ENCODE results near the gene ALG8. TPM values are rescaled to one million over a fixed set of nuclear protein-coding genes. Genes with fewer than 3 reads are reported as not detected.

The ALG8 gene
- total RNA-seq, 4 donors from 2014 or later, result 12.7 to 83.3 (median 21.4) TPM

DNA sequence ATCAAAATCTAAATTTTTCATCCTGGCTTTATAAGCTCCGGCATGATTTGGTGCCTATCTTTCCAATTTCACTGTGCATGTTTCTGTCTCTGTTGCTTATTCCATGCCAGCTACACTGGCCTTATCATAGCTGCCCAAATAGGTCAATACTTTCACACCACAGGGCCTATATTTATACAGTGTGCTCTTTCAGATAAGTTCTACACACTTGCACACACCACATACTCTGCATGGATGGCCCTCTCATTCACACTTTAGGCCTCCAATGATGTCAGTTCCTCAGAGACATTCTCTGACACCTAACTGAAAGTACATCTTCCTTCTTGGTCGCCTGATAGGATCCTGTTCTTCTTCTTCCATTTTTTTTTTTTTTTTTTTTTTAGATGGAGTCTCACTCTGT, 7.0 kb downstream of the ALG8 start:
- Histone ChIP-seq H3K27me3 (no peaks in the 10 kb centered on the region), H3K27ac (no peak overlapping the region), H3K4me3 (no peak overlapping the region), H3K36me3 (peaks cover 0 to 3% (median 0%) of the 10 kb centered on the region in 3 donors), H3K4me1 (no peaks in the 10 kb centered on the region), H3K9me3 (no peaks in the 10 kb centered on the region)
- TF ChIP-seq POLR2A (IDR thresholded peaks at IDR 0.05) (no peak), CTCF (IDR thresholded peaks at IDR 0.05) (no peak)
- no peak for DNase-seq

DNA sequence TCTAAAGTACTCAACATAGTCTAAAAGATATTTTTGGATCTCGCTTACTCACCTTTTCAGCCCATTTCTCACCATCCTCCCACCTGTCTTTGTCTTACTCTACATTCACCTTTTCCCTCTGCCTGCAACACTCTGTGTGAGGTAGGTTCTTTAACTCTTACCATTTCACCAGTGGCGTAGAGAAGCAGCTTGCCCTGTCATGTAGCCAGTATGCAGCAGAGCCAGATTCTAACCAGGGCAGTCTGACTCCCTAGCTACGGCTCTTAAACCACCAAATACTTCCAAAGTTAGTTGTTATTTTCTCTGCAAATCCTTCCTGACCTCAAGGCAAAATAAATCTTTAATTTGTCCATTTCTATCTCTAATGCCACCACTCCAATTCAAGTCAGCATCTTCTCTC, 7.5 kb downstream of the ALG8 start:
- Histone ChIP-seq H3K4me3 (no peak overlapping the region), H3K36me3 (peaks cover 0 to 3% (median 0%) of the 10 kb centered on the region in 3 donors), H3K27ac (no peak overlapping the region), H3K9me3 (no peaks in the 10 kb centered on the region), H3K4me1 (no peaks in the 10 kb centered on the region), H3K27me3 (no peaks in the 10 kb centered on the region)
- DNase-seq, result no peak
- TF ChIP-seq CTCF (IDR thresholded peaks at IDR 0.05), result no peak
- TF ChIP-seq POLR2A (IDR thresholded peaks at IDR 0.05), result no peak

DNA sequence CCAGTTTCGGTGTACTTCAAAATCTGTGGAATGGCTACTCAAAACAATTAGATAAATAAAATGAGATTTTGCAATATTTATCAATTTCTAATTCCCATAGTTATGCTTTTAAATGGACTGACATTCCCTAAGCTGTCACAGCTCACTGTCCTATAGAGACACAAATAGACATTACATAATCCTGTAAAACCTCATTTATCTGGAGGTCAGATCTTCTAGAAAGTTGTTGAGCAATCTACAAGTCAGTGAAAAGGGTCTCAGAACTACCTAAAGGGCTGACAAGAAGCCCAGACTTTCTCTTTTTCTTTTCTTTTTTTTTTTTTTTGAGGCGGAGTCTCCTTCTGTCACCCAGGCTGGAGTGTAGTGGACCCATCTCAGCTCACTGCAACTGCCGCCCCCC, 12.0 kb downstream of the ALG8 start:
- no peaks in the 10 kb centered on the region for H3K4me1 ChIP-seq
- H3K9me3 ChIP-seq, result no peaks in the 10 kb centered on the region
- no peak overlapping the region for H3K27ac ChIP-seq
- no peak overlapping the region for H3K4me3 ChIP-seq
- TF ChIP-seq POLR2A (IDR thresholded peaks at IDR 0.05), result no peak
- no peak for TF ChIP-seq CTCF (IDR thresholded peaks at IDR 0.05)
- H3K27me3 ChIP-seq, result no peaks in the 10 kb centered on the region
- DNase-seq, result no peak
- peaks cover 0 to 11% (median 0%) of the 10 kb centered on the region in 3 donors for H3K36me3 ChIP-seq

DNA sequence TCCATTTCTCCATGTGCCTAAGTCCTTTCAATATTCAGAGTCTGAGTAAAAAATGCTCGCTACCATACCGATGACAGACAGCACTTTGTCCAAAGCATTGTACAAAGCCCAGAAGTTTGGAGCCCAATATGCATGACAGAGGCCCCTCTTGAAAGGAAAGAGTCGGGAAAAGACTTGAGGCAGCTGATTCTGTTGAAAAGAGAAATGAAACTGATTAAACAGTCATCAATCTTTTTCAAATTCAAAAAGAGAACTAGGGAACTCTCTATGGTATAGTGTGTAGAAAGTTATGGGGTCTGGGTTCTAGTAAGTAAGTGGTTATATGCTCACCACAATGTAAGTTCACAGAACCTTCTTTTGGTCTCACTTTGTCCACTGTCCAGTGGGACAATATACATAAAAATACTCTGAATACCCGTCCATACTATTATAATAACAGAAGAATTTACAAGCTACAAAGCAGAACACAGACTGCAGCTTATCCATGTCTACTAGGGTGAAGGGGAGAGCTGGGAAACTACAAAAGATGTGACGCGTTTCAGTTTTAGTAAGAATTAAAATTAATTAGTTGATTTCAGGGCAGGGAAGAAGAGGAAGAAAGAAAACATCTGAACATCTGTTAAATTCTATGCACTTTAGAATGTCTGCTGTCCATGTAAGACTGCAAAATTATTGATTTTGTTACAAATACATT, 26.7 kb downstream of the ALG8 start:
- Histone ChIP-seq H3K4me1 (no peaks in the 10 kb centered on the region), H3K27ac (no peak overlapping the region), H3K27me3 (no peaks in the 10 kb centered on the region), H3K36me3 (peaks cover 0 to 22% (median 0%) of the 10 kb centered on the region in 3 donors), H3K4me3 (no peak overlapping the region), H3K9me3 (no peaks in the 10 kb centered on the region)
- no peak for TF ChIP-seq CTCF (IDR thresholded peaks at IDR 0.05)
- TF ChIP-seq POLR2A (IDR thresholded peaks at IDR 0.05), result no peak
- no peak for DNase-seq

- DNase-seq, result no peak
- H3K27me3 ChIP-seq, result no peaks in the 10 kb centered on the region
- TF ChIP-seq POLR2A (IDR thresholded peaks at IDR 0.05) (no peak), CTCF (IDR thresholded peaks at IDR 0.05) (no peak)
Observed at GRCh38 chr11:78111298-78111697, 28.1 kb downstream of the ALG8 start.

More at GRCh38 chr11:78111298-78111697, 28.1 kb downstream of the ALG8 start:
- peaks cover 0 to 22% (median 0%) of the 10 kb centered on the region in 3 donors for H3K36me3 ChIP-seq
- no peaks in the 10 kb centered on the region for H3K4me1 ChIP-seq
- no peaks in the 10 kb centered on the region for H3K9me3 ChIP-seq
- H3K27ac ChIP-seq, result no peak overlapping the region
- no peak overlapping the region for H3K4me3 ChIP-seq
